ENCODE results near the gene UTP25.

Gene UTP25

GRCh38 chr1:209805875-209806760 lies 21.7 kb upstream of the UTP25 start, which contains the start of gene IRF6:
Gene IRF6, minus strand, starts transcription at chr1:209806142. Its CDS starts 4,729 bp downstream, at chr1:209801413.
- DNase-seq, result peak; percentile 90

GRCh38 chr1:209807509-209807908 lies 20.3 kb upstream of the UTP25 start:
- no peak for DNase-seq

- DNase-seq, result peak; percentile 35
Observed at GRCh38 chr1:209808059-209808581, 19.7 kb upstream of the UTP25 start.

GRCh38 chr1:209809611-209810010 lies 18.2 kb upstream of the UTP25 start:
- DNase-seq, result no peak

GRCh38 chr1:209810783-209811182 lies 17.0 kb upstream of the UTP25 start:
- DNase-seq, result no peak

- DNase-seq, result no peak
Observed at GRCh38 chr1:209813902-209814301, 13.9 kb upstream of the UTP25 start.

- DNase-seq, result peak; percentile 43
Observed at GRCh38 chr1:209815490-209815889, 12.3 kb upstream of the UTP25 start.

- peak; percentile 25 for DNase-seq
Observed at GRCh38 chr1:209815931-209816341, 11.8 kb upstream of the UTP25 start.

- DNase-seq, result no peak
Observed at GRCh38 chr1:209816923-209817322, 10.8 kb upstream of the UTP25 start.

GRCh38 chr1:209817691-209818090 lies 10.1 kb upstream of the UTP25 start:
- DNase-seq, result no peak

- DNase-seq, result no peak
Observed at GRCh38 chr1:209819058-209819457, 8.7 kb upstream of the UTP25 start.

GRCh38 chr1:209820986-209821385 lies 6.8 kb upstream of the UTP25 start:
- no peak for DNase-seq

GRCh38 chr1:209822706-209823105 lies 5.1 kb upstream of the UTP25 start:
- DNase-seq, result no peak

GRCh38 chr1:209823143-209824041 lies 4.4 kb upstream of the UTP25 start:
- DNase-seq, result peak; percentile 61

GRCh38 chr1:209825591-209826434 lies 2.0 kb upstream of the UTP25 start:
- DNase-seq, result no peak

GRCh38 chr1:209829716-209830115 lies 1.9 kb downstream of the UTP25 start:
- no peak for DNase-seq

GRCh38 chr1:209830722-209831121 lies 3.0 kb downstream of the UTP25 start:
- no peak for DNase-seq

- no peak for DNase-seq
Observed at GRCh38 chr1:209831615-209832014, 3.8 kb downstream of the UTP25 start.

- no peak for DNase-seq
Observed at GRCh38 chr1:209835782-209836298, 8.1 kb downstream of the UTP25 start.

GRCh38 chr1:209837671-209838070 lies 9.9 kb downstream of the UTP25 start:
- no peak for DNase-seq

- DNase-seq, result no peak
Observed at GRCh38 chr1:209838537-209838936, 10.8 kb downstream of the UTP25 start.

GRCh38 chr1:209839875-209840546 lies 12.2 kb downstream of the UTP25 start:
- DNase-seq, result no peak

Measured in NCI-H510A treated with DMSO at 0.1 percent for 48 hours (cell line).